Sigmoid colon (tissue), 7 donors: Measurements from ENCODE around the gene LMAN2. TPM values are rescaled to one million over a fixed set of nuclear protein-coding genes. Genes with fewer than 3 reads are reported as not detected.
"Not testable (repeated sequence)": the region's sequence is repeated elsewhere in the genome, so short reads cannot be mapped to it uniquely, and the experiment has no call there.

ENCODE experiments used
- DNase-seq: peaks from one replicate; pipeline ENCODE4 v3.0.0-alpha.2; 2019
- H3K27ac ChIP-seq, 4 donors: fragments of 200-600 bp; sonication (generic); one replicate each; pipeline ENCODE4 v1.5.1; 2016 to 2019; ENCODE audit warnings: mild to moderate bottlenecking in 1 of 4
- H3K27me3 ChIP-seq, 3 donors: fragments of 200-600 bp; sonication (generic); one replicate each; pipeline ENCODE4 v1.5.1; 2019; ENCODE audit warnings: mild to moderate bottlenecking in 1 of 3
- H3K36me3 ChIP-seq, 4 donors: fragments of 200-600 bp; sonication (generic); one replicate each; pipeline ENCODE4 v1.5.1; 2016 to 2019
- H3K4me1 ChIP-seq, 4 donors: fragments of 200-600 bp; sonication (generic); one replicate each; pipeline ENCODE4 v1.5.1; 2017 to 2019
- H3K4me3 ChIP-seq, 4 donors: fragments of 200-600 bp; sonication (generic); one replicate each; pipeline ENCODE4 v1.5.1; 2017 to 2019; ENCODE audit warnings: mild to moderate bottlenecking in 2 of 4, moderate library complexity in 1 of 4
- H3K9me3 ChIP-seq, 4 donors: fragments of 200-600 bp in 3 of 4; sonication (generic) in 3 of 4; one replicate each; pipeline versions ENCODE4 v1.5.1 to v1.6.1; 2013 to 2019
- CTCF ChIP-seq, 4 experiments: fragments of 450-650 bp in 3 of 4; fragments of 200-600 bp in 1 of 4; IDR thresholded peaks; one replicate each; pipeline ENCODE4 v1.5.1; 2016 to 2019; ENCODE audit warnings: antibody characterized with exemption in 4 of 4, mild to moderate bottlenecking in 3 of 4, moderate library complexity in 2 of 4
- EP300 ChIP-seq, 4 donors: sonication (generic); formaldehyde crosslinking; IDR thresholded peaks; one replicate each; pipeline ENCODE4 v1.6.1; 2017; ENCODE audit warnings: antibody characterized with exemption in 4 of 4
- POLR2A ChIP-seq, 2 donors: fragments of 450-650 bp; IDR thresholded peaks; one replicate each; pipeline ENCODE4 v1.6.1; 2016; ENCODE audit warnings: antibody characterized with exemption in 2 of 2, mild to moderate bottlenecking in 2 of 2, moderate library complexity in 2 of 2
- POLR2AphosphoS5 ChIP-seq, 4 donors: sonication (generic); formaldehyde crosslinking; IDR thresholded peaks; one replicate each; pipeline ENCODE4 v1.6.1; 2017; ENCODE audit warnings: antibody characterized with exemption in 4 of 4
- WGBS, 2 donors: extraction: QIAGEN DNeasy Blood & Tissue Kit; methylation state at CpG; one replicate each; pipeline ENCODE4 v1.1.7; 2013; 5-methylcytosine and 5-hydroxymethylcytosine counted together
- intact Hi-C: fragments of 100-400 bp; cut with DNase I; formaldehyde crosslinking; loops from one replicate; pipeline ENCODE4 v1.15.1; 2023
- polyA plus RNA-seq, 3 donors: library from polyadenylated mRNA; stranded (reverse); fragments of 200-250 nt; gene quantifications; one replicate each; pipeline ENCODE4 v1.2.3, GENCODE V29; 2013
- total RNA-seq, 4 donors: library from RNA; depleted of rRNA; stranded (reverse); fragments of >200 nt; gene quantifications; one replicate each; pipeline ENCODE4 v1.1.0, GENCODE V29; 2016
- donor health status: healthy with polysubstance abuse.
- donor health status: Bipolar disorder and iron deficiency.
- donor health status: healthy.

Gene LMAN2
- total and polyA plus RNA-seq, 7 donors = 62.5 to 244 (median 108) TPM

DNA sequence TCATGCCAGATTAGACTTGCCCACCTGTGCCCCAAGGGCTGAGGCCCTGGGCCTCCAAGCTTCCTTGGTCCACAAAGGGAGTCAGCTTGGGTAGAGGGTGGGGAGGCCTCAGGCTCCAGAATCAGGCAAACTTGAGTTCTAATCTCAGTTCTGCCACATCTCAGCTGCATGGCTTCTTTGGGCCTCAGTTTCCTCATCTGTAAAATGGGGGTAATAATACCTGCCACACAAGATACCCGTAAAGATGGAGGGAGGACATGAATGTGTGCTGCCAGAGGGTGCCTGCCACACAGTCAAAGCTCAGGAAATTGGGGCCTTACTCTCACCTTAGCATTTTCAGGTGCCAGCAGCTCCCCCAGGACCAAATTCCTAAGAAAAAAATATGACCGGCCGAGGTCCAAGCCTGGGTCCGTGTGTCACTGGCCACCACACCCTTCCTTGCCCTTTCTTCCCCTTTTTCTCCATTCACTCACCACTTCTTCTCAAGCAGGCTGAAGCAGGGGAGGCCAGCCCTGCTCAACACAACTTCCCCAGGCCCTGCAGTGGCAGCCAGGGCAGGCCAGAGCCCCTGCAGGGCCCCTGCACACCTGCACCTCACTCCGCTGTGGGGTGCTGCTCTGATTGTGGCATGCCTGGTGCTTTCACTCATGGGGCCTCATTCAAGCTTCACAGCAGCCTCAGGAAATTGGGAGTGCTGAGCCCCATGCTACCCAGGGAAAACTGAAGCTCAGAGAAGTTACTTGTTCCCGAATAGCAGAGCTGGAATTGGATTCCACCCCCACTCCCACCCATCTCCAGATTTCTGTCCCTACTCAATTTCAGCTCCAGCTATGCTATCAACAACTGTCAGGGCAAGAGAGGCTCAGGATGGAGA is 10.2 kb upstream of the LMAN2 start:
- WGBS, 2 donors = 49 to 70% methylated on average over 6 of the region's 6 CpGs
- no peak for DNase-seq
- intact Hi-C loops = no loop called here

DNA sequence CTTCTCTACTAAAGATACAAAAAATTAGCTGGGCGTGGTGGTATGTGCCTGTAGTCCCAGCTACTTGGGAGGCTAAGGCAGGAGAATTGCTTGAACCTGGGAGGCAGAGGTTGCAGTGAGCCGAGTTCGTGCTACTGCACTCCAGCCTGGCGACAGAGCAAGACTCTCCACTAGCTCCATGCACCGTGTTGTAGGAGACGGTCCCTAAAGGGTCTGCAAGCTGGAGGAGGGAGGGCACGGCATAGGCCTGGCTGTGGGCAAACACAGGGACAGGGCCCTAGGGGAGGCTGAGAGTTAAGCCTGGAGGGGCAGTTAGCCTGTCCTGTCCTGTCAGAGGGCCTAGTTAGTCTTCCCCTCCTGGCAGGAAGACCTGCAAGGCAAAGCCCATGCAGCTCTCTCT is 9.3 kb upstream of the LMAN2 start:
- H3K4me3 ChIP-seq, H3K36me3 ChIP-seq, intact Hi-C loops, DNase-seq, H3K27ac ChIP-seq, H3K9me3 ChIP-seq: not testable (repeated sequence)
- peaks cover 0 to 12% (median 0%) of the 10 kb centered on the region in 3 donors for H3K27me3 ChIP-seq
- 93 to 95% methylated on average over 7 of the region's 7 CpGs for WGBS, 2 donors
- peaks cover 0 to 23% (median 18%) of the 10 kb centered on the region in 4 donors for H3K4me1 ChIP-seq

More for the DNA sequence above, 10.2 kb upstream of the LMAN2 start:
- no peaks in the 10 kb centered on the region for H3K36me3 ChIP-seq
- H3K9me3 ChIP-seq = no peaks in the 10 kb centered on the region
- no peak overlapping the region for H3K4me3 ChIP-seq
- peaks cover 0 to 12% (median 0%) of the 10 kb centered on the region in 3 donors for H3K27me3 ChIP-seq
- no peak overlapping the region for H3K27ac ChIP-seq
- peaks cover 0 to 32% (median 27%) of the 10 kb centered on the region in 4 donors for H3K4me1 ChIP-seq
- TF ChIP-seq POLR2A (IDR thresholded peaks at IDR 0.05) (no peak), EP300 (IDR thresholded peaks at IDR 0.05) (no peak), POLR2AphosphoS5 (IDR thresholded peaks at IDR 0.05) (no peak), CTCF (IDR thresholded peaks at IDR 0.05) (no peak)

- Histone ChIP-seq H3K9me3 (no peaks in the 10 kb centered on the region), H3K27me3 (peaks cover 0 to 12% (median 0%) of the 10 kb centered on the region in 3 donors), H3K27ac (no peak overlapping the region), H3K36me3 (no peaks in the 10 kb centered on the region), H3K4me3 (no peak overlapping the region), H3K4me1 (peaks cover 0 to 19% (median 14%) of the 10 kb centered on the region in 4 donors)
- 87 to 88% methylated on average over 3 of the region's 3 CpGs for WGBS, 2 donors
- DNase-seq = no peak
- intact Hi-C loops = no loop called here
- TF ChIP-seq POLR2AphosphoS5 (IDR thresholded peaks at IDR 0.05) (no peak), EP300 (IDR thresholded peaks at IDR 0.05) (no peak), CTCF (IDR thresholded peaks at IDR 0.05) (no peak), POLR2A (IDR thresholded peaks at IDR 0.05) (no peak)
Observed at GRCh38 chr5:177359860-177360259, 8.4 kb upstream of the LMAN2 start.

- no peaks in the 10 kb centered on the region for H3K36me3 ChIP-seq
- no peaks in the 10 kb centered on the region for H3K9me3 ChIP-seq
- no peak for DNase-seq
- peaks cover 0 to 19% (median 14%) of the 10 kb centered on the region in 4 donors for H3K4me1 ChIP-seq
- H3K27ac ChIP-seq = no peak overlapping the region
- TF ChIP-seq POLR2AphosphoS5 (IDR thresholded peaks at IDR 0.05) = no peak
- H3K27me3 ChIP-seq = peaks cover 0 to 12% (median 0%) of the 10 kb centered on the region in 3 donors
- no peak overlapping the region for H3K4me3 ChIP-seq
- intact Hi-C loops = no loop called here
- WGBS, 2 donors = 85 to 87% methylated on average over 6 of the region's 6 CpGs
Observed at GRCh38 chr5:177359451-177359851, 8.0 kb upstream of the LMAN2 start.

- 7 to 17% methylated on average over 5 of the region's 5 CpGs for WGBS, 2 donors
- intact Hi-C loops = no loop called here
- H3K9me3 ChIP-seq = no peaks in the 10 kb centered on the region
- peak overlapping the region in 3 of 4 donors; percentile 17 to 41 (median 31) for H3K4me3 ChIP-seq
- H3K27me3 ChIP-seq = peaks cover 0 to 12% (median 0%) of the 10 kb centered on the region in 3 donors
- TF ChIP-seq EP300 (IDR thresholded peaks at IDR 0.05) (no peak), CTCF (IDR thresholded peaks at IDR 0.05) (no peak), POLR2A (IDR thresholded peaks at IDR 0.05) (no peak), POLR2AphosphoS5 (IDR thresholded peaks at IDR 0.05) (no peak)
- no peaks in the 10 kb centered on the region for H3K36me3 ChIP-seq
- peaks cover 0 to 9% (median 9%) of the 10 kb centered on the region in 4 donors for H3K4me1 ChIP-seq
- no peak overlapping the region for H3K27ac ChIP-seq
- DNase-seq = no peak
Observed at GRCh38 chr5:177358370-177358819, 6.9 kb upstream of the LMAN2 start.
